ENCODE results near the gene UGDH. TPM values are rescaled to one million over a fixed set of nuclear protein-coding genes. Genes with fewer than 3 reads are reported as not detected.

The UGDH gene
- total RNA-seq, 1 experiment from 2014 or later: 104 TPM

- Histone ChIP-seq H3K23ac (ENCODE audit: insufficient read length, low read depth, low read length) (no peak overlapping the region), H3K79me2 (ENCODE audit: insufficient read depth, low read length) (peaks cover 7% of the 10 kb centered on the region; the same call in 1 of the 2 replicates), H3K27me3 (ENCODE audit: insufficient read depth, low read length) (no peaks in the 10 kb centered on the region), H3K14ac (ENCODE audit: insufficient read depth, low read length) (no peak overlapping the region), H3K9me3 (ENCODE audit: control insufficient read depth, low read depth, low read length) (no peaks in the 10 kb centered on the region), H2BK15ac (ENCODE audit: low read depth, low read length) (no peak overlapping the region), H2BK120ac (ENCODE audit: low read depth, low read length, poor library complexity, severe bottlenecking) (no peak overlapping the region), H4K5ac (ENCODE audit: insufficient read length, low read depth, low read length) (no peak overlapping the region), H3K27ac (ENCODE audit: insufficient read length, low read depth, low read length) (no peak overlapping the region), H4K20me1 (ENCODE audit: control insufficient read depth, insufficient read depth, insufficient read length) (no peaks in the 10 kb centered on the region), H2AK5ac (ENCODE audit: insufficient read length, low read length) (no peak overlapping the region), H3K79me1 (ENCODE audit: insufficient read depth, low read depth, low read length, poor library complexity, severe bottlenecking) (no peaks in the 10 kb centered on the region), H3K4me1 (ENCODE audit: insufficient read depth, low read length) (no peaks in the 10 kb centered on the region), H2BK20ac (ENCODE audit: low read depth, low read length, poor library complexity, severe bottlenecking) (no peak overlapping the region), H4K8ac (replicated peaks; ENCODE audit: insufficient read length, low read depth, low read length) (no peak overlapping the region), H2BK12ac (ENCODE audit: insufficient read length, low read depth, low read length) (no peak overlapping the region), H3K4me2 (ENCODE audit: insufficient read depth, insufficient read length, low read length) (no peak overlapping the region), H4K91ac (ENCODE audit: insufficient read length, low read depth, low read length) (no peak overlapping the region), H2AFZ (ENCODE audit: low read length) (no peak overlapping the region), H2BK5ac (ENCODE audit: insufficient read length, low read length) (no peak overlapping the region), H3K23me2 (ENCODE audit: insufficient read length, low read depth, low read length, poor library complexity, severe bottlenecking) (peaks cover 7% of the 10 kb centered on the region), H3T11ph (ENCODE audit: low read length) (no peak overlapping the region), H3K56ac (ENCODE audit: insufficient read length, low read depth, low read length) (no peak overlapping the region), H3K9ac (ENCODE audit: extremely low read depth, insufficient read length, low read length) (no peak overlapping the region), H3K4ac (ENCODE audit: low read depth, low read length) (no peak overlapping the region), H3K18ac (ENCODE audit: insufficient read length, low read depth, low read length) (no peak overlapping the region)
- H3K4me1 Mint-ChIP-seq: peaks cover 8 to 9% of the 10 kb centered on the region in 2 experiments; a peak in 3 of 4 replicates
- DNase-seq: no peak
- WGBS (ENCODE audit: extremely low coverage, insufficient read length, low lambda C conversion rate): no CpG with 5 or more reads among the region's 2 CpGs
- no peaks in the 10 kb centered on the region for H3K27me3 Mint-ChIP-seq (ENCODE audit: low read depth)
- H3K9me3 Mint-ChIP-seq: no peaks in the 10 kb centered on the region
- TF ChIP-seq, protein P1, sequence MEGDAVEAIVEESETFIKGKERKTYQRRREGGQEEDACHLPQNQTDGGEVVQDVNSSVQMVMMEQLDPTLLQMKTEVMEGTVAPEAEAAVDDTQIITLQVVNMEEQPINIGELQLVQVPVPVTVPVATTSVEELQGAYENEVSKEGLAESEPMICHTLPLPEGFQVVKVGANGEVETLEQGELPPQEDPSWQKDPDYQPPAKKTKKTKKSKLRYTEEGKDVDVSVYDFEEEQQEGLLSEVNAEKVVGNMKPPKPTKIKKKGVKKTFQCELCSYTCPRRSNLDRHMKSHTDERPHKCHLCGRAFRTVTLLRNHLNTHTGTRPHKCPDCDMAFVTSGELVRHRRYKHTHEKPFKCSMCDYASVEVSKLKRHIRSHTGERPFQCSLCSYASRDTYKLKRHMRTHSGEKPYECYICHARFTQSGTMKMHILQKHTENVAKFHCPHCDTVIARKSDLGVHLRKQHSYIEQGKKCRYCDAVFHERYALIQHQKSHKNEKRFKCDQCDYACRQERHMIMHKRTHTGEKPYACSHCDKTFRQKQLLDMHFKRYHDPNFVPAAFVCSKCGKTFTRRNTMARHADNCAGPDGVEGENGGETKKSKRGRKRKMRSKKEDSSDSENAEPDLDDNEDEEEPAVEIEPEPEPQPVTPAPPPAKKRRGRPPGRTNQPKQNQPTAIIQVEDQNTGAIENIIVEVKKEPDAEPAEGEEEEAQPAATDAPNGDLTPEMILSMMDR (conservative IDR thresholded peaks at IDR 0.05): no peak
- H3K27ac Mint-ChIP-seq: no peak overlapping the region
- no peak overlapping the region for H3K4me3 Mint-ChIP-seq
- peaks cover 7 to 28% (median 19%) of the 10 kb centered on the region in 3 experiments; a peak in 5 of 7 replicates for H3K36me3 Mint-ChIP-seq (ENCODE audit: insufficient read depth in 1 of 3, low read depth in 3 of 3)
These were observed 5.2 kb downstream of the UGDH start for GRCh38 chr4:39522068-39522467.
